T-helper 1 cell treated with Interleukin-12 subunit alpha and Interleukin-12 subunit beta and Interleukin-4 antibody, amounts not matched to agents 30 μg/mL and 1 μg/mL, for 36 hours (primary cell): Measurements from ENCODE around the gene AK9.
A peak's percentile ranks its signal among the peaks of the same experiment; 100 is the strongest.
"Not testable (repeated sequence)": the region's sequence is repeated elsewhere in the genome, so short reads cannot be mapped to it uniquely, and the experiment has no call there.

ENCODE experiments used
- H3K27ac Mint-ChIP-seq: one replicate; pipeline ENCODE4 v1.8.0; 2021; ENCODE audit warnings: mild to moderate bottlenecking, mixed read lengths
- H3K27me3 Mint-ChIP-seq: one replicate; pipeline ENCODE4 v1.8.0; 2021; ENCODE audit warnings: low read depth, mixed read lengths
- H3K36me3 Mint-ChIP-seq: one replicate; pipeline ENCODE4 v1.8.0; 2021; ENCODE audit warnings: low read depth, mixed read lengths
- H3K4me1 Mint-ChIP-seq: one replicate; pipeline ENCODE4 v1.8.0; 2021; ENCODE audit warnings: low read depth, mixed read lengths
- H3K4me3 Mint-ChIP-seq: one replicate; pipeline ENCODE4 v1.8.0; 2021; ENCODE audit warnings: mild to moderate bottlenecking, moderate library complexity, mixed read lengths
- H3K9me3 Mint-ChIP-seq: one replicate; pipeline ENCODE4 v1.8.0; 2021; ENCODE audit warnings: mixed read lengths

The AK9 gene

GRCh38 chr6:109523478-109523877 lies 167.5 kb downstream of the AK9 start:
- peaks cover 6% of the 10 kb centered on the region for H3K36me3 Mint-ChIP-seq
- peaks cover 10% of the 10 kb centered on the region for H3K27me3 Mint-ChIP-seq
- H3K4me3 Mint-ChIP-seq, result no peak overlapping the region
- peaks cover 5% of the 10 kb centered on the region for H3K4me1 Mint-ChIP-seq
- no peak overlapping the region for H3K27ac Mint-ChIP-seq
- peaks cover 12% of the 10 kb centered on the region for H3K9me3 Mint-ChIP-seq

- peaks cover 10% of the 10 kb centered on the region for H3K27me3 Mint-ChIP-seq
- peaks cover 10% of the 10 kb centered on the region for H3K4me1 Mint-ChIP-seq
- no peak overlapping the region for H3K27ac Mint-ChIP-seq
- peaks cover 12% of the 10 kb centered on the region for H3K9me3 Mint-ChIP-seq
- peaks cover 6% of the 10 kb centered on the region for H3K36me3 Mint-ChIP-seq
- no peak overlapping the region for H3K4me3 Mint-ChIP-seq
Observed at GRCh38 chr6:109521080-109521479, 169.9 kb downstream of the AK9 start.

- Mint-ChIP-seq H3K4me1 (peaks cover 19% of the 10 kb centered on the region), H3K36me3 (peaks cover 10% of the 10 kb centered on the region), H3K27me3 (peaks cover 10% of the 10 kb centered on the region), H3K9me3 (peaks cover 12% of the 10 kb centered on the region)
- H3K27ac Mint-ChIP-seq, H3K4me3 Mint-ChIP-seq: not testable (repeated sequence)
Observed at GRCh38 chr6:109519647-109520046, 171.4 kb downstream of the AK9 start.

GRCh38 chr6:109516929-109517328 lies 174.1 kb downstream of the AK9 start:
- Mint-ChIP-seq H3K9me3 (no peaks in the 10 kb centered on the region), H3K27ac (peak overlapping the region; percentile 23), H3K27me3 (no peaks in the 10 kb centered on the region), H3K4me1 (peaks cover 17% of the 10 kb centered on the region), H3K4me3 (peak overlapping the region; percentile 56), H3K36me3 (peaks cover 6% of the 10 kb centered on the region)

GRCh38 chr6:109515781-109516409 lies 175.1 kb downstream of the AK9 start:
- no peaks in the 10 kb centered on the region for H3K27me3 Mint-ChIP-seq
- H3K4me1 Mint-ChIP-seq, result peaks cover 17% of the 10 kb centered on the region
- H3K9me3 Mint-ChIP-seq, result no peaks in the 10 kb centered on the region
- peak overlapping the region; percentile 61 for H3K4me3 Mint-ChIP-seq
- H3K36me3 Mint-ChIP-seq, result peaks cover 6% of the 10 kb centered on the region
- H3K27ac Mint-ChIP-seq, result peak overlapping the region; percentile 53

GRCh38 chr6:109514946-109515345 lies 176.1 kb downstream of the AK9 start:
- Mint-ChIP-seq H3K4me3 (peak overlapping the region; percentile 40), H3K36me3 (peaks cover 6% of the 10 kb centered on the region), H3K27me3 (no peaks in the 10 kb centered on the region), H3K4me1 (peaks cover 17% of the 10 kb centered on the region), H3K9me3 (peaks cover 4% of the 10 kb centered on the region), H3K27ac (peak overlapping the region; percentile 53)

- no peaks in the 10 kb centered on the region for H3K27me3 Mint-ChIP-seq
Observed at GRCh38 chr6:109513571-109514071, 177.4 kb downstream of the AK9 start.

GRCh38 chr6:109512271-109512817 lies 178.7 kb downstream of the AK9 start:
- Mint-ChIP-seq H3K27me3 (peaks cover under 1% of the 10 kb centered on the region), H3K27ac (no peak overlapping the region), H3K4me1 (peaks cover 17% of the 10 kb centered on the region), H3K36me3 (peaks cover 6% of the 10 kb centered on the region), H3K9me3 (peaks cover 4% of the 10 kb centered on the region), H3K4me3 (no peak overlapping the region)

More at GRCh38 chr6:109513571-109514071, 177.4 kb downstream of the AK9 start:
- H3K4me3 Mint-ChIP-seq, result no peak overlapping the region
- H3K27ac Mint-ChIP-seq, result no peak overlapping the region
- H3K36me3 Mint-ChIP-seq, result peaks cover 6% of the 10 kb centered on the region
- H3K9me3 Mint-ChIP-seq, result peaks cover 4% of the 10 kb centered on the region
- H3K4me1 Mint-ChIP-seq, result peaks cover 17% of the 10 kb centered on the region

GRCh38 chr6:109511832-109512231 lies 179.2 kb downstream of the AK9 start:
- Mint-ChIP-seq H3K27ac (no peak overlapping the region), H3K9me3 (peaks cover 4% of the 10 kb centered on the region), H3K36me3 (peaks cover 6% of the 10 kb centered on the region), H3K4me3 (no peak overlapping the region), H3K4me1 (peaks cover 14% of the 10 kb centered on the region), H3K27me3 (peaks cover 5% of the 10 kb centered on the region)

- Mint-ChIP-seq H3K36me3 (peaks cover 5% of the 10 kb centered on the region), H3K27ac (no peak overlapping the region), H3K27me3 (peaks cover 12% of the 10 kb centered on the region), H3K9me3 (peaks cover 4% of the 10 kb centered on the region), H3K4me3 (no peak overlapping the region), H3K4me1 (peaks cover 7% of the 10 kb centered on the region)
Observed at GRCh38 chr6:109510358-109510757, 180.6 kb downstream of the AK9 start.

- Mint-ChIP-seq H3K4me3 (no peak overlapping the region), H3K4me1 (no peaks in the 10 kb centered on the region), H3K9me3 (peaks cover 4% of the 10 kb centered on the region), H3K36me3 (no peaks in the 10 kb centered on the region), H3K27ac (no peak overlapping the region), H3K27me3 (peaks cover 12% of the 10 kb centered on the region)
Observed at GRCh38 chr6:109508166-109508860, 182.7 kb downstream of the AK9 start.

- no peak overlapping the region for H3K27ac Mint-ChIP-seq
- H3K36me3 Mint-ChIP-seq, result no peaks in the 10 kb centered on the region
- no peaks in the 10 kb centered on the region for H3K4me1 Mint-ChIP-seq
- peaks cover 12% of the 10 kb centered on the region for H3K27me3 Mint-ChIP-seq
- peaks cover 4% of the 10 kb centered on the region for H3K9me3 Mint-ChIP-seq
- H3K4me3 Mint-ChIP-seq, result no peak overlapping the region
Observed at GRCh38 chr6:109507490-109508072, 183.4 kb downstream of the AK9 start.

- Mint-ChIP-seq H3K9me3 (peaks cover 4% of the 10 kb centered on the region), H3K27me3 (peaks cover 15% of the 10 kb centered on the region), H3K27ac (no peak overlapping the region), H3K4me3 (no peak overlapping the region), H3K4me1 (no peaks in the 10 kb centered on the region), H3K36me3 (no peaks in the 10 kb centered on the region)
Observed at GRCh38 chr6:109506841-109507240, 184.2 kb downstream of the AK9 start.

- no peaks in the 10 kb centered on the region for H3K4me1 Mint-ChIP-seq
- peaks cover 4% of the 10 kb centered on the region for H3K9me3 Mint-ChIP-seq
- no peak overlapping the region for H3K4me3 Mint-ChIP-seq
- no peaks in the 10 kb centered on the region for H3K36me3 Mint-ChIP-seq
- H3K27ac Mint-ChIP-seq, result no peak overlapping the region
- peaks cover 15% of the 10 kb centered on the region for H3K27me3 Mint-ChIP-seq
Observed at GRCh38 chr6:109506314-109506713, 184.7 kb downstream of the AK9 start.
